Measurements from ENCODE around the gene TNPO3.
"Not testable (repeated sequence)": the region's sequence is repeated elsewhere in the genome, so short reads cannot be mapped to it uniquely, and the experiment has no call there.

Gene TNPO3

GRCh38 chr7:128919881-128920799, 134.8 kb downstream of the TNPO3 start:
- H3K27me3 Mint-ChIP-seq, result peaks cover 55 to 73% of the 10 kb centered on the region in 2 donors
- ATAC-seq (replicated peaks), result no peak
- no peak overlapping the region for H3K4me3 Mint-ChIP-seq
- H3K4me1 Mint-ChIP-seq (ENCODE audit: low read depth in 2 of 2), result peaks cover 0 to 7% of the 10 kb centered on the region in 2 donors
- no peaks in the 10 kb centered on the region for H3K36me3 Mint-ChIP-seq (ENCODE audit: insufficient read depth)
- no peaks in the 10 kb centered on the region for H3K9me3 Mint-ChIP-seq
- H3K27ac Mint-ChIP-seq, result no peak overlapping the region
- no peak for DNase-seq

DNA sequence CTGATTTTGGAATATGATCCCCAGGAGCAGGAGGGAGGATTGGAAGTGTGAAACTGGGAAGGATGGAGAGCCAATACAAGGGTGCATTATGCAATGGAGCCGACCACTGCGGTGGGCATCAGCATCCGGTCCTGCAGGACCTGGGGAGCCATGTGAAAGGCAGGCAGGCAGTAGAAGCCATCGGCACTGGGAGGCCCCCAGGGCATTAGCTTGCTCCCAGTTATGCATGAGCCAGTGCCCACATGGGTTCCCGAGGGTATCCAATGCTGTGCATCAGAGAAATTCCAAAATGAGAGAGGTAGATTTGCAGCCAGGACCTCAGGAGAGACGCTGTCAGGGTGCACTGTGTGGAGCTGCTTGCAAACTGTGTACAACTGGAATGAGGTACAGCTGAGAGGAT, 135.7 kb downstream of the TNPO3 start:
- ATAC-seq (replicated peaks) (no peak), DNase-seq (no peak)
- Mint-ChIP-seq H3K27me3 (peaks cover 60 to 82% of the 10 kb centered on the region in 2 donors), H3K27ac (no peak overlapping the region), H3K36me3 (ENCODE audit: insufficient read depth) (no peaks in the 10 kb centered on the region), H3K4me1 (ENCODE audit: low read depth in 2 of 2) (peaks cover 2 to 7% of the 10 kb centered on the region in 2 donors), H3K4me3 (no peak overlapping the region), H3K9me3 (no peaks in the 10 kb centered on the region)

GRCh38 chr7:128918016-128918665, 136.8 kb downstream of the TNPO3 start:
- Mint-ChIP-seq H3K4me1 (ENCODE audit: low read depth in 2 of 2) (peaks cover 4 to 11% of the 10 kb centered on the region in 2 donors), H3K27me3 (peaks cover 61 to 85% of the 10 kb centered on the region in 2 donors), H3K36me3 (ENCODE audit: insufficient read depth) (no peaks in the 10 kb centered on the region), H3K4me3 (no peak overlapping the region), H3K27ac (no peak overlapping the region), H3K9me3 (no peaks in the 10 kb centered on the region)
- no peak for DNase-seq
- no peak for ATAC-seq (replicated peaks)

DNA sequence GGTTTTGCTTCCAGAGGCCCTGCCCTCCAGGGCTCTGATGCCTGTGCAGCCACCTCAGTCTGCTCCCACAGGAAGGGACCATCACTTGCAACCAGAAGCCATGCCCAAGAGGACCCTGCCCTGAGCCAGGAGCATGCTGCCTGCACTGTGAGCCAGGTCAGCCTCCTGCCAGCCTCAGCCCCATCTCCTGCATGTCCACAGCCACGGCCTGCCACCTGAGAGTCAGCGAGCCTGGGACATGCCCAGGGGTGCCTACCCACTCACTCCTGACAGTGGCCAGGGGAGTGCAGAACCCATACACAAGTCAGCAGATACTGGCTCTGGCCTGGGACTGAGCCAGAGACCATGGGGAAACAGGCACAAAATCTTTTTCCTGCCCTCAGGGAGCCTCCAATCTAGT, 137.8 kb downstream of the TNPO3 start:
- no peak for DNase-seq
- no peak for ATAC-seq (replicated peaks)
- Mint-ChIP-seq H3K4me1 (ENCODE audit: low read depth in 2 of 2) (peaks cover 4 to 11% of the 10 kb centered on the region in 2 donors), H3K36me3 (ENCODE audit: insufficient read depth) (no peaks in the 10 kb centered on the region), H3K27me3 (peaks cover 62 to 85% of the 10 kb centered on the region in 2 donors), H3K4me3 (no peak overlapping the region), H3K9me3 (no peaks in the 10 kb centered on the region), H3K27ac (no peak overlapping the region)

- ATAC-seq (replicated peaks), result no peak
- Mint-ChIP-seq H3K36me3 (ENCODE audit: insufficient read depth) (no peaks in the 10 kb centered on the region), H3K27ac (no peak overlapping the region), H3K4me1 (ENCODE audit: low read depth in 2 of 2) (peaks cover 4 to 11% of the 10 kb centered on the region in 2 donors), H3K9me3 (no peaks in the 10 kb centered on the region), H3K4me3 (no peak overlapping the region), H3K27me3 (peaks cover 63 to 85% of the 10 kb centered on the region in 2 donors)
- no peak for DNase-seq
Measured at GRCh38 chr7:128916643-128916915, 138.3 kb downstream of the TNPO3 start.

DNA sequence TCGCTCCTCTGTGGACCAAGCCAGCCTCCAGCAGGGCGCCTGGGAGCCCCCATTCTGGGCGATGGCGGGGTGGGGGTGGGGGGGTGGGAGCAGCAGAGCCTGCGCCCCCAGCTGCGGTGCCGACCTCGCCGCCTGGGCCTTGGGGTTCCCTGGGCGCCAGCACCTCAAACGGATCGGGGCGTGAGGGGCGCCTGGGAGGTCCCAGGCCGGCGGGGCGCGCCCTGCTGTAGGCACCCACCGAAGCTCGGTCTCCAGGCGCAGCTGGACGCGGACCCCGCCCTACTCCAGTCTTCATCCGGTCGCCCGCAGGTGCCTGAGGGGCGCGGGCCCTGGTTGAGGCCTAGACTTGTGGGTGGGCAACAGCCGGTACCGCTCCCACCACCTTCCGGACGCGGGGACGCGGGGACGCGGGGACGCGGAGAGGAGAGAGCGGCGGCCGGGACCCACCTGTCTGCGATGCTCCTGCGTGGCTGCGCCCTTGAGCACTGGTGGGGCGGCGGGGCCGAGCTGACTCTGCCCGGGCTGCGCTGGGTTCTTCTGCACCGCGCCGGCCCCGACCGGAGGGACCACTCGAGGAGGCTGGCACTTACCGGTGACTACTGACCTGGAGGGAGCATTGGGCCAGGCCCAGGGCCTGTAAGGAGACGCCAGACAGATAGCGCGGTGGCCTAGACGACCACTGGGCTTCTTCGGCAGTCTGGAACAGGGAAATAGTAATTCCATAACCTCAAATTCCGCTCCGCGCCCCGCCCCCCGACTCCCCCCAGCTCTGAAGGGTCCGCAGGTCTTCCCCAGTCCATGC, 138.9 kb downstream of the TNPO3 start:
- H3K9me3 Mint-ChIP-seq, result no peaks in the 10 kb centered on the region
- no peaks in the 10 kb centered on the region for H3K36me3 Mint-ChIP-seq (ENCODE audit: insufficient read depth)
- H3K4me1 Mint-ChIP-seq (ENCODE audit: low read depth in 2 of 2), result peaks cover 4 to 11% of the 10 kb centered on the region in 2 donors
- peak overlapping the region; percentile 30 to 35 for H3K27ac Mint-ChIP-seq
- DNase-seq (no peak), ATAC-seq (replicated peaks) (no peak)
- peak overlapping the region in 1 of 2 donors; percentile 68 for H3K4me3 Mint-ChIP-seq
- peaks cover 68 to 88% of the 10 kb centered on the region in 2 donors for H3K27me3 Mint-ChIP-seq

DNA sequence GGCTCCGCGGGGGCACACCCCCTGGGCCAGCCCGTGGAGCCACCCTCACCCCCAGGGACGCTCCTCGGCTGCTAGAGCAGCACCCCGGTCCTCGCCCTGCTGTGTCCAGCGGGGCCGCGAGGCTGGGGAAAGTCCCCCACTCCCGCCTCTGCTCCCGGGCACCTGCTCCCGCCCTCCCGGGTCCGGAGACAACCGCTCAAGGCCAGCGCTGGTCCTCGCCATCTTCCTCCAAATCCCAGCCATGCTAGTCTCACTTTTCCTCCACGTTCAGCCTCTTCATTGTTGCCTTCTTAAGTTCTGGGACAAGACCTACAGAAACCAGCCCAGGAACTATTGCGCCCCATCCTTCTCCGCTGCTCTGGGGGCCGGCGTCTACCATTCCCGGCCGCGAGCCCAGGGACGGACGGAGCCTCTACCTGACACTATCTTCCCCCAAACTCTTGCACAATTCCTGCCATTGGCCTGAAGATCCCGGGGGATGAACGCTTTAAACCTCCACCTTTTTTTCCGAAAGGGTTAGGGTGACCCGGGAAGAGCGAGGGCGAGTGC, 139.6 kb downstream of the TNPO3 start:
- Mint-ChIP-seq H3K4me3 (peak overlapping the region; percentile 48 to 68), H3K36me3 (ENCODE audit: insufficient read depth) (no peaks in the 10 kb centered on the region), H3K27me3 (peaks cover 68 to 88% of the 10 kb centered on the region in 2 donors), H3K4me1 (ENCODE audit: low read depth in 2 of 2) (peaks cover 4 to 7% of the 10 kb centered on the region in 2 donors), H3K9me3 (no peaks in the 10 kb centered on the region), H3K27ac (peak overlapping the region; percentile 30 to 35)
- ATAC-seq (replicated peaks) (peak; percentile 19), DNase-seq (no peak)

- DNase-seq (no peak), ATAC-seq (replicated peaks) (peak; percentile 64)
- Mint-ChIP-seq H3K4me3 (peak overlapping the region in 1 of 2 donors; percentile 11), H3K9me3 (no peaks in the 10 kb centered on the region), H3K27ac (no peak overlapping the region), H3K4me1 (ENCODE audit: low read depth in 2 of 2) (peaks cover 4 to 7% of the 10 kb centered on the region in 2 donors), H3K27me3 (peaks cover 72 to 91% of the 10 kb centered on the region in 2 donors), H3K36me3 (ENCODE audit: insufficient read depth) (no peaks in the 10 kb centered on the region)
Measured at GRCh38 chr7:128914566-128915151, 140.3 kb downstream of the TNPO3 start.

GRCh38 chr7:128913870-128914565, 140.9 kb downstream of the TNPO3 start:
- H3K27ac Mint-ChIP-seq, result no peak overlapping the region
- peaks cover 4 to 9% of the 10 kb centered on the region in 2 donors for H3K4me1 Mint-ChIP-seq (ENCODE audit: low read depth in 2 of 2)
- peaks cover 73 to 97% of the 10 kb centered on the region in 2 donors for H3K27me3 Mint-ChIP-seq
- H3K4me3 Mint-ChIP-seq, result peak overlapping the region in 1 of 2 donors; percentile 47
- DNase-seq (no peak), ATAC-seq (replicated peaks) (no peak)
- no peaks in the 10 kb centered on the region for H3K36me3 Mint-ChIP-seq (ENCODE audit: insufficient read depth)
- H3K9me3 Mint-ChIP-seq, result no peaks in the 10 kb centered on the region

GRCh38 chr7:128912709-128913495, 142.0 kb downstream of the TNPO3 start:
- DNase-seq; H3K27ac Mint-ChIP-seq; H3K36me3 Mint-ChIP-seq (ENCODE audit: insufficient read depth); ATAC-seq (replicated peaks); H3K9me3 Mint-ChIP-seq; H3K4me1 Mint-ChIP-seq (ENCODE audit: low read depth in 2 of 2); H3K4me3 Mint-ChIP-seq: not testable (repeated sequence)
- H3K27me3 Mint-ChIP-seq, result peaks cover 70 to 97% of the 10 kb centered on the region in 2 donors

GRCh38 chr7:128912281-128912680, 142.6 kb downstream of the TNPO3 start:
- DNase-seq (no peak), ATAC-seq (replicated peaks) (no peak)
- H3K36me3 Mint-ChIP-seq (ENCODE audit: insufficient read depth), result no peaks in the 10 kb centered on the region
- no peak overlapping the region for H3K4me3 Mint-ChIP-seq
- peaks cover 4 to 9% of the 10 kb centered on the region in 2 donors for H3K4me1 Mint-ChIP-seq (ENCODE audit: low read depth in 2 of 2)
- H3K9me3 Mint-ChIP-seq, result no peaks in the 10 kb centered on the region
- peak overlapping the region in 1 of 2 donors; percentile 38 for H3K27ac Mint-ChIP-seq
- H3K27me3 Mint-ChIP-seq, result peaks cover 69 to 97% of the 10 kb centered on the region in 2 donors

Data from effector memory CD8-positive, alpha-beta T cell (primary cell).